Activated naive CD4-positive, alpha-beta T cell treated with anti-CD3 and anti-CD28 coated beads, Interleukin-2, amount 10 ng/mL, durations not matched to agents 7 days and 5 days (primary cell): ENCODE measurements around the gene IL25.
"Not testable (repeated sequence)": the region's sequence is repeated elsewhere in the genome, so short reads cannot be mapped to it uniquely, and the experiment has no call there.

Experiments used
- CTCF ChIA-PET: fragments of 350-600 bp; sonication (Branson Sonifier 250); formaldehyde crosslinking; loops from one replicate; lab custom pipeline; 2021; ENCODE audit warnings: antibody characterized with exemption; lab: Charles Lee
- DNase-seq: peaks from one replicate; pipeline ENCODE4 v3.0.0-alpha.2; 2020
- H3K27ac Mint-ChIP-seq: one replicate; pipeline ENCODE4 v1.8.0; 2021; ENCODE audit warnings: mild to moderate bottlenecking, moderate library complexity, mixed read lengths
- H3K27me3 Mint-ChIP-seq: one replicate; pipeline ENCODE4 v1.8.0; 2021; ENCODE audit warnings: mild to moderate bottlenecking, mixed read lengths
- H3K36me3 Mint-ChIP-seq: one replicate; pipeline ENCODE4 v1.8.0; 2021; ENCODE audit warnings: mixed read lengths
- H3K4me1 Mint-ChIP-seq: one replicate; pipeline ENCODE4 v1.8.0; 2021; ENCODE audit warnings: mixed read lengths
- H3K4me3 Mint-ChIP-seq: one replicate; pipeline ENCODE4 v1.8.0; 2021; ENCODE audit warnings: mild to moderate bottlenecking, moderate library complexity, mixed read lengths
- H3K9me3 Mint-ChIP-seq: one replicate; pipeline ENCODE4 v1.8.0; 2021; ENCODE audit warnings: mixed read lengths

The IL25 gene

DNA sequence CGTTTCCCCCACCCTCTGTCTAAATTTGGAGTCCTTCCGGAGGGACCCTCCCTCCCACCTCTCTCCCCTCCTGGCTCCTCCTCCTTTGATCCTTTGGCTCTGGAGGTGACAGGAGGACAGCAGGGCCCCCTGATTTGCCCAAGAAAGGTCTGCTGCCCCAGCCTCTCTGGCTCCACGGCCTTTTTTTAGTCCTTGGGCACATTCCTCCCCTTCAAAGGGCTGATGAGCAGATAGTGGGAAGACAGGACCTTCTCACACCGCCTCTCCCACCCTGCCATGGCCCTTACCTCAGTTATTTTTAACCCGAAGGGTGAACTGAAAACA is 35.7 kb downstream of the IL25 start:
- Mint-ChIP-seq H3K4me3 (no peak overlapping the region), H3K9me3 (no peaks in the 10 kb centered on the region), H3K36me3 (no peaks in the 10 kb centered on the region), H3K27ac (no peak overlapping the region), H3K27me3 (peaks cover 27% of the 10 kb centered on the region), H3K4me1 (no peaks in the 10 kb centered on the region)
- CTCF ChIA-PET = no interaction called here
- no peak for DNase-seq

DNA sequence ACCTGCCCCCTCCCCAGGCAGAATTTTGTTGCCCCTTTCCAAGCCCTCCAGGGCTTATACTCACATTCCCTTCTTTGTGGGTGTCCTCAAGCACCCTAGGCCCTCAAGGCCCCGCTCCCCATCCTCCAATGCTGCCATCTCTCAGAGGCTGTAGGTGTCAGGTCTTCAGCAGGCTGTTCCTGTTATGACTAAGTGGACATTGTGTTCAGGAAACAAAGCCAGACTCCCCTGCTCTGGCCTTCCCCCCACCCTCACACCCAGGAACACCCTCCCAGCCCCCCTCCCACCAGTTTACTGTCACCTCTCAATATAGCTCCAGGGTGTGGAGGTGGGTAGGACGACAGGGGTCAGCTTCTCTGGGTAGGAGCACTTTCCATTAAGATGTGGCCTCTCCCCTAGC is 36.9 kb downstream of the IL25 start:
- H3K36me3 Mint-ChIP-seq = no peaks in the 10 kb centered on the region
- no peak overlapping the region for H3K4me3 Mint-ChIP-seq
- H3K27ac Mint-ChIP-seq = no peak overlapping the region
- H3K27me3 Mint-ChIP-seq = peaks cover 27% of the 10 kb centered on the region
- no peaks in the 10 kb centered on the region for H3K4me1 Mint-ChIP-seq
- DNase-seq = no peak
- no peaks in the 10 kb centered on the region for H3K9me3 Mint-ChIP-seq
- CTCF ChIA-PET = no interaction called here

DNA sequence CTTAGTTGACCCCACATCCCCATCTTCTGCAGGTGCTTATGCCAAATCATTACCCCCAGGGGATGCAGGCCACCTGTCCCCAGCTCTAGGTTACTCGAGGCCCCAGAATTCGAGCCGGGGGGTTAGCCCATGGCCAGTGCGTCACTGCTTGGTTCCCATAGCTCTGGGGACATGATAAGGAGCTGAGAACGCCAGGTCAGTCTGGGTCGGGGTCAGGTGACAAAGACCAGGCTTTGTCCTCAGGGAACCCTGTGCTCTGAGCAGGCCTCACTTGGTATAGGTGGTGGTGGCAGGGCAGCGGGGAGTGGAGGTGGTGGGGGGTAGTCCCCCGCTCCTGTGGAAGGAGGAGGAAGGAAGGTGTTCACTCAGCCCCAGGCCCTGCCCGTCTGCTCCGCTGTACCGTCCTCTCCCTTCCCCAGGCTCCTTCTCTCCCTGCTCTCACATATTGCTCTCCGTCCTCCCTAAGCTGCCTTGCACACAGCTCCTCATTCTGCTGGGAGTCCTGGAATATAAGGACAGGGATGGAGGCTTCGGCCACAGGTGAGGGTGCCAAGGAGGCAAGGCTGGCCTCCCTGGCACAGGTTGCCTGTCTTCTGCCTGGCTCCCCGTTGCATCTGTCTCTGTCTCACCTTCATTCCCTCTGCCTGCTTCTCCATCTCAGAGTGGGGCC is 37.5 kb downstream of the IL25 start:
- CTCF ChIA-PET = no interaction called here
- Mint-ChIP-seq H3K27ac (no peak overlapping the region), H3K27me3 (peaks cover 27% of the 10 kb centered on the region), H3K9me3 (no peaks in the 10 kb centered on the region), H3K36me3 (no peaks in the 10 kb centered on the region), H3K4me1 (no peaks in the 10 kb centered on the region), H3K4me3 (no peak overlapping the region)
- DNase-seq = no peak

DNA sequence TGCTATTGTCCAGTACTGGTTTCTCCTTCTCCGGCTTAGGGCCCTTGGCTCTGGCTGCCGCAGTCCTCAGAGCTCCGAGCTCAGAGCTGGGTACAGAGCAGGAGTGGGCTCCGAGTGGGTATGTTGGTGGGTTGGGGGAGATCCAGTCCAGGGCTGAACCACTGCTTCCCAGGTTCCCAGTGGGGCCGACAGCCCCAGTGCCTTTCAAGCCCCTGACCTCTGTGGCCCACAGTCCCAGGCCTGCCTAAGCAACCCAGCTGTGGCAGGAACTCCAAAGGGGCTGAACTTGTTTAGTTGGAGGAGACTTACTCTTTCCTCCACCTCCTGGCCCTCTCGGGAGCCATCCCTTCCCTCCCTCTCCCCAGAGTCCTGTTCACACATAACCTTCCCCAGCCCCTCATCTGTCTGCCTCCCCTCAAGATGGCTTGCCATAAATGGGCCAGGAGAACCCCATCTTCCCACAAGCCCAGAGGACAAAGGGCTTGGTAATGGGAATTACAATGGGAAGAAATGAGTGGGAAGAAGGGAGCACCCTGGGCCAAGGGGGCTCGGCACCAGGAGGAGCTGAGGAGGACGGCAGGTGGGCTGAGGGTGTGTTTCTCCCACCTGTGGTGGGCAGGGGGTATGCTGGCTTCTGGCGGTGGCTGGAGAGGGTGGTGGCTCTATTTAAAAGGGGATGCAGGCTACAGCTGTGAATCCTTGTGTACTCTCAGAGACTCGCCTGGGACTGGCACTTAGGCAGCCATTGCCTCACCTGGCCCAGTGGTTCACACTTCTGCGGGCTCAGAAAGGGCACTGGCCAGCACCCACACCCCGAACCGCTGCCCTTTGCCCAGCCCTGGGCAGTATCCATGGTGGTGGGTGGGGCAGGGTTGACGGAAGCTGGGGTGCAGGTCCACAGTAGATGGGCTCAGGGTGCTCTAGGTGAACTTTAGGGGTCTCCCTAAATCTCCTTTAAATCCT is 39.2 kb downstream of the IL25 start:
- Mint-ChIP-seq H3K27me3 (peaks cover 25% of the 10 kb centered on the region), H3K36me3 (no peaks in the 10 kb centered on the region), H3K27ac (no peak overlapping the region), H3K4me3 (no peak overlapping the region), H3K9me3 (no peaks in the 10 kb centered on the region), H3K4me1 (no peaks in the 10 kb centered on the region)
- CTCF ChIA-PET = no interaction called here
- no peak for DNase-seq

DNA sequence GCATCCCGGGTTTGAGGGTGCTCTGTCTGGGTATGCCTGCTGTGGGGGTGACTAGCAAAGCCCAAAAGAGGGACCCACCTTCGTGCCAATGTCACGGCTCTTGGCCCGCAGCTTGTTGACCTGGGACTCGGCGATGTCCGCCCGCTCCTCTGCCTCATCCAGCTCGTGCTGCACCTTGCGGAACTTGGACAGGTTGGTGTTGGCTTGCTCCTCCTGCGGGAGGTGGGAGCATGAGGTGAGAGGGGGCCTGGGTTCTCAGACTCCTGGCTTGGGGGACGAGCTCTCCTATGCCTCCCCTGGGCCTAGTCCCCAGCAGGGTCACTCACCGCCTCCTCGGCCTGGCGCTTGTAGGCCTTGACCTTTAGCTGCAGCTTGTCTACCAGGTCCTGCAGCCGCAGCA is 41.1 kb downstream of the IL25 start:
- no peaks in the 10 kb centered on the region for H3K4me1 Mint-ChIP-seq
- no peaks in the 10 kb centered on the region for H3K36me3 Mint-ChIP-seq
- DNase-seq = no peak
- no peak overlapping the region for H3K4me3 Mint-ChIP-seq
- H3K27me3 Mint-ChIP-seq = peaks cover 22% of the 10 kb centered on the region
- H3K9me3 Mint-ChIP-seq = no peaks in the 10 kb centered on the region
- CTCF ChIA-PET = no interaction called here
- no peak overlapping the region for H3K27ac Mint-ChIP-seq

DNA sequence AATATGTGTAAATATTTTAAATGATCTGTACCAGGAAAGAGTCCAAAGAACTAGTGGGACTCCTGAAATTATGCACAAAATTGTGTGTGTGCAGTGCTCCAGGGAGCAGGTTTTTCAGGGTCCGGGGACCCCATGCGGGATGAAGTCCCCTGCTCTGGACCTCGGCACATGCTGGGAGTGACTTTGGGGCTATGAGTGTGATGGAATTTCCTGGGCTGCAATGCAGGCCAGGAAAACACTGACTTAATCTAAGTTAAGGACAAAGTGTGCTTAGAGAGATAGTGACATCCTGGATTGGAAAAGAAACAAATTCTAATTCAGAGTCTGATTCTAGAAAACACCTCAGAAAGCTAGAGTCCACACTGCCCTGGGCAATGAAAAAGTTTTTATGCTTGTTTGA is 41.6 kb downstream of the IL25 start:
- no peaks in the 10 kb centered on the region for H3K36me3 Mint-ChIP-seq
- H3K4me1 Mint-ChIP-seq = no peaks in the 10 kb centered on the region
- H3K27ac Mint-ChIP-seq = no peak overlapping the region
- no peaks in the 10 kb centered on the region for H3K9me3 Mint-ChIP-seq
- no peak overlapping the region for H3K4me3 Mint-ChIP-seq
- CTCF ChIA-PET = interaction anchor here (1.4 kb wide), 1 partner anchor 35 kb away, joined by 4 read pairs; no protein-coding TSS in a partner anchor
- H3K27me3 Mint-ChIP-seq = peaks cover 24% of the 10 kb centered on the region
- DNase-seq = no peak

DNA sequence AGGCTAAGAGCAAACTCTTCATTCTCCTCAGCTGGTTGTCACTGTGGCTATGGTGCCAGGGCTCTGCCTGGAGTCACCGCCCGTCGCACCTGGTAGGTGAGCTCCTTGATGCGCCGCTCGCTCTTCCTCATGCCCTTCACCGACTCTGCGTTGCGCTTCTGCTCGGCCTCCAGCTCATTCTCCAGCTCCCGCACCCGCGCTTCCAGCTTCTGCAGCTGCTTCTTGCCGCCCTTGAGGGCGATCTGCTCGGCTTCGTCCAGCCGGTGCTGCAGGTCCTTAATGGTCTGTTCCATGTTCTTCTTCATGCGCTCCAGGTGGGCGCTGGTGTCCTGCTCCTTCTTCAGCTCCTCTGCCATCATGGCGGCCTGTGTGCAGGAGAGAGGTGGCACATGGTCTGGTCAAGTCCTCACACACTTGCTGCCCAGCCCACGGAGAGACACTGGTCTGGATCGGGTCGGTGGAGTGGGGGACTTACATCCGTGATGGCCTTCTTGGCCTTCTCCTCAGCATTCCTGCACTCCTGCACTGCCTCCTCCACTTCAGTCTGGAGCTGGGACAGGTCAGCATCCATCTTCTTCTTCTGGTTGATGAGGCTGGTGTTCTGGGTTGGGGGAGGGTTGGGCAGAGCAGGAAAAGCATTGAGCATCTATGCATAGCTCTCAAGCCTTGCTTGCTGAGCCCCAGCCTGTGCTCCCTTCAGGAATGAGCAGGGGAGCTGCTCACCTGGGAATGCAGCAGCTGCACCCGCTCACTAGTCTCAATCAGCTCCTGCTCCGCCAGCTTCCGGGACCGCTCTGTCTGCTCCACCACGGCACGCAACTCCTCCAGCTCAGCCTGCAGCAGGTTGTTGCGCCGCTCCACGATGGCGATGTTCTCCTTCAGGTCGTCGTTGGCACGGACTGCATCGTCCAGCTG is 42.6 kb downstream of the IL25 start:
- Mint-ChIP-seq H3K4me3 (no peak overlapping the region), H3K9me3 (no peaks in the 10 kb centered on the region), H3K27me3 (peaks cover 28% of the 10 kb centered on the region), H3K27ac (peak overlapping the region; percentile 58), H3K36me3 (no peaks in the 10 kb centered on the region), H3K4me1 (no peaks in the 10 kb centered on the region)
- no peak for DNase-seq
- CTCF ChIA-PET = interaction anchor here (1.4 kb wide), 1 partner anchor 36 kb away, joined by 4 read pairs; no protein-coding TSS in a partner anchor

DNA sequence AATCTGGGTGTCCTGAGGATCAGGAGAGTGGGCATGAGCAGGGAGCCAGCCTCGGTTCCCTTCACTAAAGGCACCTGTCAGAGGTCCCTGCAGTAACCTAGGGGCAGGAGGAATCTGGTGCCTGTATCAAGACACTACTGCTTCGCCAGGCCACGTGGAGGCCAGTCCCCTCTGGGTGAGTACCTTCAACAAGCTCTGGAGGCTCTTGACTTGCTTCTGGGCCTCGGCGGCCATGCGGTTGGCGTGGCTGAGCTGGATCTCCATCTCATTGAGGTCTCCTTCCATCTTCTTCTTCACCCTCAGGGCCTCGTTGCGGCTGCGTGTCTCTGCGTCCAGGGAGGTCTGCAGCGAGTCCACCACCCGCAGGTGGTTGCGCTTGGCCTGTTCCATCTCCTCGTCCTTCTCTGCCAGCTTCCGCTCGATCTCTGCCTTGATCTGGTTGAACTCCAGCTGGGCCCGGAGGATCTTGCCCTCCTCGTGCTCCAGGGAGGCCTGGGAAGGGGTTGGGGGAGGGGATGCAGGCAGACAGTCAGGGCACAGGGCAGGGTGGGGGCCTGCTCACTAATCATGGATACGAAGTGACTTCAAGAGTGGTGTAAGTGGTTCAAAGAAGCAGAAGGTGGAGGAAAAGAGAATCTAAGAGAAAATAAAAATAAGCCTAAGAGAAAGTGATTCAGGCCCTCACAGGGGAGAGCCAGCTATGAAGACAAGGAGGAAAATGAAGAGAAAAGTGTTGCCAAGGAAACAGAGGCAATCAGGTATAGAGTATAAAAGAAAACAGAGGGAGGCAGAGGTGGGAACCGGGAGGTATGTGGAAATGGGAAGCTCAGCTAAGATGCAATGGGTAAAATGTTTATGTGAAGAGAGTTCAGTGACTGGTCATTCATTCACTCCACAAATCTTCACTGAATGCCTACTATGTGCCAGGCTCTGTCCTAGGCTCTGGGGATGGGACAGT is 43.5 kb downstream of the IL25 start:
- H3K9me3 Mint-ChIP-seq = no peaks in the 10 kb centered on the region
- H3K27me3 Mint-ChIP-seq = peaks cover 20% of the 10 kb centered on the region
- H3K27ac Mint-ChIP-seq = peak overlapping the region; percentile 58
- CTCF ChIA-PET = no interaction called here
- no peak overlapping the region for H3K4me3 Mint-ChIP-seq
- H3K4me1 Mint-ChIP-seq = peaks cover 4% of the 10 kb centered on the region
- H3K36me3 Mint-ChIP-seq = no peaks in the 10 kb centered on the region
- no peak for DNase-seq

DNA sequence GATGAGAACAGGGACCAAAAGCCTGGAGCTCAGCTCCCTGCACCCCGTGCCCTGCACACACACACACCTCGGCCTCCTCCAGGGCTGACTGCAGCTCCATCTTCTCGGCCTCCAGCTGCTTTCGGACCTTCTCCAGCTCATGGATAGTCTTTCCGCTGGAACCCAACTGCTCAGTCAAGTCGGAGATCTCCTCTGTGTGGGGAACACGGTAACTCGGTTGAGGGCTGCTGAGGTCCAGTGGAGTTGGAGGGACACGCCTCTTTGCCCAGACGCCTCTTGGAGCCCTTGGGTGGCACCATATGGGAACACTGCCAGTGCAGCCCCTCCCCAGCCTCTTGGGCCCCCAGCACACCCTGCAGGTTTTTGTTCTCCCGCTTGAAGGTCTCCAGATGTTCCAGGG is 44.2 kb downstream of the IL25 start:
- H3K9me3 Mint-ChIP-seq = no peaks in the 10 kb centered on the region
- H3K27ac Mint-ChIP-seq = no peak overlapping the region
- H3K4me1 Mint-ChIP-seq = peaks cover 11% of the 10 kb centered on the region
- H3K27me3 Mint-ChIP-seq = peaks cover 17% of the 10 kb centered on the region
- DNase-seq = no peak
- H3K4me3 Mint-ChIP-seq = no peak overlapping the region
- H3K36me3 Mint-ChIP-seq = no peaks in the 10 kb centered on the region
- CTCF ChIA-PET = no interaction called here

DNA sequence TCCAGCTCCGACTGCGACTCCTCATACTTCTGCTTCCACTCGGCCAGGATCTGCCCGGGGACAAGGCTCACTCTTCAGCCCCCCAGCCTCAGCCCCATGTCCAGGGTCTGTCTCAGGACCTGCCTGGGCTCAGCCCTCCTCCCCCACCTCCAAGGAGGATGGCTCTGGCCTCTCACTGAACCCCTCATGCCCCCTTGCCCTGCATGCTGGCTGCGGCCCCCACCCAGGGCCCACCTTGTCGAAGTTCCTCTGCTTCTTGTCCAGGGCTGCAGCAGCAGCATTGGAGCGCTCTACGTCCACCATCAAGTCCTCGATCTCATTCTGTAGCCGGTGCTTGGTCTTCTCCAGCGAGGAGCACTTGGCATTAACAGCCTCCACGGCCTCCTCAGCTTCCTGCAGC is 44.7 kb downstream of the IL25 start:
- H3K36me3 Mint-ChIP-seq, H3K9me3 Mint-ChIP-seq, CTCF ChIA-PET, H3K27ac Mint-ChIP-seq, H3K4me3 Mint-ChIP-seq, DNase-seq: not testable (repeated sequence)
- Mint-ChIP-seq H3K27me3 (peaks cover 18% of the 10 kb centered on the region), H3K4me1 (peaks cover 15% of the 10 kb centered on the region)

DNA sequence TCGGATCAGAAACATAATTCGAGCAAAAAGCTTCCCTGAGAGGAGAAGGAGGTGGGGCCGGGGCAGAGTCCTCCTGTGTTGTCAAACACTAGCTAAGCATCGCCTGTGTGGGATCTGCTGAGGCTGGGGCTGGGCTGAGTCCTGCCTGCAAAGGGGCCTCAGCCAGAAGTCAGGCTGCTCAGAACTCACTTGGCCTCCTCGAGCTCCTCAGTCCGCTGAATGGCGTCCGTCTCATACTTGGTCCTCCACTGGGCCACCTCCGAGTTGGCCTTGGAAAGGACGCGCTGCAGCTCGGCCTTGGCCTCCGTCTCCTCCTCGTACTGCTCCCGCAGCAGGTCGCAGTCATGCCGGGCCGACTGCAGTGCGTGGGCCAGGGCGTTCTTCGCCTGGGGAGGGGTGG is 45.4 kb downstream of the IL25 start:
- no peaks in the 10 kb centered on the region for H3K9me3 Mint-ChIP-seq
- peaks cover 15% of the 10 kb centered on the region for H3K4me1 Mint-ChIP-seq
- CTCF ChIA-PET = no interaction called here
- no peak for DNase-seq
- H3K27ac Mint-ChIP-seq = no peak overlapping the region
- H3K27me3 Mint-ChIP-seq = peaks cover 18% of the 10 kb centered on the region
- no peaks in the 10 kb centered on the region for H3K36me3 Mint-ChIP-seq
- H3K4me3 Mint-ChIP-seq = no peak overlapping the region

DNA sequence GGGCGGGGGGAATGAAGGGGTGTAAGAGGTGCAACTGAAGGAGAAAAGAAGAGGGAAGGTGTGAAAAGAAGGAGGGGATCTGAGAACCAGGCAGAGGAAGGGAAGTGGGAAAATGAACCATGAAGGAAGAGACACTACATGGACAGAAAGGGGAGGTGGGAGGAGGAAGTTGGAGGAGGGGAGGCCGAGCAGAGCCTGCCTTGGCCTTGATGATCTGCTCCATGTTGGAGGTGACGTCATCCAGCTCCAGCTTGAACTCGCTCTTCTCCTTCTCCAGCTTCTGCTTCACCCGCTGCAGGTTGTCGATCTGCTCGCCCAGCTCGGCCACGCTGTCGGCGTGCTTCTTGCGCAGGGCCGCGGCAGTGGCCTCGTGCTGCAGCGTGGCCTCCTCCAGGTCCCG is 47.0 kb downstream of the IL25 start:
- H3K36me3 Mint-ChIP-seq, DNase-seq, H3K9me3 Mint-ChIP-seq, CTCF ChIA-PET, H3K4me3 Mint-ChIP-seq, H3K27ac Mint-ChIP-seq: not testable (repeated sequence)
- peaks cover 15% of the 10 kb centered on the region for H3K4me1 Mint-ChIP-seq
- H3K27me3 Mint-ChIP-seq = peaks cover 22% of the 10 kb centered on the region

DNA sequence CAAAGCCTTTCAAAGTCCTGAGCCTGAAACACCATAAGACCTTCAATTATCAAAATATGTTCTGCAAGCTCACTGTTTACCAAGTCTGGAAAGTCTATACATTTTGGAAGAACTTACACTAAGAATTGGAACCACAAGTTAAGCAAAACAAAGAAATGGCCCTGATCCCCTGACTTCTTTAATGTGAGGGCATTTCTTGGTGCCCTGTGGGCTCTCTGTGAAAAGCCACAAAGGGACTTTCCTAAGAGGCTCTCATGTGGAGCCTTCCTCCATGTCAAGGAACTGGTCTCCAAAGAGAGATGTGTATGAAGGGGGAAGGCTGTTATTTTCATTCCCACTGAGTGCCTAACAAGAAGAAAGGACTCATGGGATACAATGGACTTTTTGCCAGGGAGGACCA is 49.0 kb downstream of the IL25 start:
- H3K36me3 Mint-ChIP-seq = no peaks in the 10 kb centered on the region

More for the DNA sequence above, 49.0 kb downstream of the IL25 start:
- Mint-ChIP-seq H3K4me3 (no peak overlapping the region), H3K4me1 (peaks cover 17% of the 10 kb centered on the region), H3K27me3 (peaks cover 27% of the 10 kb centered on the region), H3K27ac (peak overlapping the region; percentile 12), H3K9me3 (no peaks in the 10 kb centered on the region)
- CTCF ChIA-PET = no interaction called here
- DNase-seq = no peak
